ENCODE data around the gene LBX1.

DNA sequence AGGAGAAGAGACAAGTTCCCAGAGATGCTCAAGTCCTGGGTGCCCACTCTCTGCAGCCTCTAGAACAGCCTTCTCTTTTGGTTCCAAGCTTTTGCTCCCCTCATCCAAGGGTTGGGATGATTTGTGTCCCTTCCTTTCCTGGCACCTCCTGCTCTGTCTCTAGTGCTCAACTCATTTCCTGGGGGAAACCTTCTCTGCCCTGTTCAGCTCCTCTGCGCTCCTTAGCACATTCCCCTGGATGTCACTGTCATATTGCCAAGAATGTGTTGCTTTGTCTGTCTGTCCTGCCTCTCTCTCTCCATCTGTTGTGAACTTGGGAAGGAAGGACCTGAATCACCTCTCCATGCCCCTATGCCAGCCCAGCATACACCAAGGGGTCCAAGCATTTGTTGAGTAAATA, 5.1 kb upstream of the LBX1 start:
- TF ChIP-seq, protein P1, sequence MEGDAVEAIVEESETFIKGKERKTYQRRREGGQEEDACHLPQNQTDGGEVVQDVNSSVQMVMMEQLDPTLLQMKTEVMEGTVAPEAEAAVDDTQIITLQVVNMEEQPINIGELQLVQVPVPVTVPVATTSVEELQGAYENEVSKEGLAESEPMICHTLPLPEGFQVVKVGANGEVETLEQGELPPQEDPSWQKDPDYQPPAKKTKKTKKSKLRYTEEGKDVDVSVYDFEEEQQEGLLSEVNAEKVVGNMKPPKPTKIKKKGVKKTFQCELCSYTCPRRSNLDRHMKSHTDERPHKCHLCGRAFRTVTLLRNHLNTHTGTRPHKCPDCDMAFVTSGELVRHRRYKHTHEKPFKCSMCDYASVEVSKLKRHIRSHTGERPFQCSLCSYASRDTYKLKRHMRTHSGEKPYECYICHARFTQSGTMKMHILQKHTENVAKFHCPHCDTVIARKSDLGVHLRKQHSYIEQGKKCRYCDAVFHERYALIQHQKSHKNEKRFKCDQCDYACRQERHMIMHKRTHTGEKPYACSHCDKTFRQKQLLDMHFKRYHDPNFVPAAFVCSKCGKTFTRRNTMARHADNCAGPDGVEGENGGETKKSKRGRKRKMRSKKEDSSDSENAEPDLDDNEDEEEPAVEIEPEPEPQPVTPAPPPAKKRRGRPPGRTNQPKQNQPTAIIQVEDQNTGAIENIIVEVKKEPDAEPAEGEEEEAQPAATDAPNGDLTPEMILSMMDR (IDR thresholded peaks at IDR 0.05; ENCODE audit: low read depth, low read length): no peak
- no peak for TF ChIP-seq EZH2phosphoT487 (IDR thresholded peaks at IDR 0.05; ENCODE audit: low read depth)

All from OCI-LY3 (cell line).